GM23338 (cell line): Measurements from ENCODE around the gene ATL2.

ENCODE experiments used
- CREB1 ChIP-seq: fragments of 250-450 bp; sonication (Bioruptor Pico); IDR thresholded peaks from 2 replicates; pipeline ENCODE4 v1.5.0; 2020; ENCODE audit warnings: low read depth, mild to moderate bottlenecking, moderate library complexity
- NANOG ChIP-seq: IDR thresholded peaks from 2 replicates; pipeline ENCODE4 v1.6.1; 2016; ENCODE audit warnings: antibody characterized with exemption, borderline replicate concordance
- POLR2AphosphoS5 ChIP-seq: IDR thresholded peaks from 2 replicates; pipeline ENCODE4 v1.6.1; 2016; ENCODE audit warnings: antibody characterized with exemption, low read depth
- TF ChIP-seq, protein P1 (sequence below), 2 experiments: fragments of 200-600 bp in 1 of 2; sonication (generic) in 1 of 2; conservative IDR thresholded peaks; 2 replicates each; pipeline versions ENCODE4 v1.5.1 to v1.6.1; 2016 to 2017; ENCODE audit warnings: antibody characterized with exemption in 2 of 2, low read depth in 2 of 2, mild to moderate bottlenecking in 2 of 2, moderate library complexity in 1 of 2

DNA sequence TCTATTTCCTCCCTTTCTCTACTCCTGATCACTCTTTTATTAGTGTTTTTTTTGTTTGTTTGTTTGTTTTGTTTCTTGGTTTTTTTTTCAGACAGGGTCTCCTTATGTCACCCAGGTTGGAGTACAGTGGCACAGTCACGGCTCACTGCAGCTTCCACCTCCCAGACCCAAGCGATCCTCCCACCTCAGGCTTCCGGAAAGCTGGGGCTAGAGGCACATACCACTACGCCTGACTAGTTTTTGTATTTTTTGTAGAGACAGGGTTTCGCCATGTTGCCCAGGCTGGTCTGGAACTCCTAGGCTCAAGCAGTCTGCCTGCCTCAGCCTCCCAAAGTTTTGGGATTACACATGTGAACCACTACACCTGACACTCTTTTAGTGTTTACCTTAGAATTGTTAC, 122.3 kb downstream of the ATL2 start:
- TF ChIP-seq, protein P1, sequence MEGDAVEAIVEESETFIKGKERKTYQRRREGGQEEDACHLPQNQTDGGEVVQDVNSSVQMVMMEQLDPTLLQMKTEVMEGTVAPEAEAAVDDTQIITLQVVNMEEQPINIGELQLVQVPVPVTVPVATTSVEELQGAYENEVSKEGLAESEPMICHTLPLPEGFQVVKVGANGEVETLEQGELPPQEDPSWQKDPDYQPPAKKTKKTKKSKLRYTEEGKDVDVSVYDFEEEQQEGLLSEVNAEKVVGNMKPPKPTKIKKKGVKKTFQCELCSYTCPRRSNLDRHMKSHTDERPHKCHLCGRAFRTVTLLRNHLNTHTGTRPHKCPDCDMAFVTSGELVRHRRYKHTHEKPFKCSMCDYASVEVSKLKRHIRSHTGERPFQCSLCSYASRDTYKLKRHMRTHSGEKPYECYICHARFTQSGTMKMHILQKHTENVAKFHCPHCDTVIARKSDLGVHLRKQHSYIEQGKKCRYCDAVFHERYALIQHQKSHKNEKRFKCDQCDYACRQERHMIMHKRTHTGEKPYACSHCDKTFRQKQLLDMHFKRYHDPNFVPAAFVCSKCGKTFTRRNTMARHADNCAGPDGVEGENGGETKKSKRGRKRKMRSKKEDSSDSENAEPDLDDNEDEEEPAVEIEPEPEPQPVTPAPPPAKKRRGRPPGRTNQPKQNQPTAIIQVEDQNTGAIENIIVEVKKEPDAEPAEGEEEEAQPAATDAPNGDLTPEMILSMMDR (conservative IDR thresholded peaks at IDR 0.05; ENCODE audit: low read depth in 2 of 2): no peak
- TF ChIP-seq NANOG (no peak), POLR2AphosphoS5 (no peak), CREB1 (CRISPR knock-in tag) (no peak)
